ENCODE data around the gene CRIP1. TPM values are rescaled to one million over a fixed set of nuclear protein-coding genes. Genes with fewer than 3 reads are reported as not detected.
A peak's percentile ranks its signal among the peaks of the same experiment; 100 is the strongest.

The CRIP1 gene
- total and polyA plus RNA-seq, 7 experiments from 2014 or later: 94.4 to 787 (median 303) TPM

- no peak for ATAC-seq
- CTCF ChIA-PET: interaction anchor here (2.0 to 4.3 kb wide), 5 partner anchors 7 to 118 kb away, joined by 10 to 94 read pairs (median 12); no protein-coding TSS in a partner anchor
Observed at GRCh38 chr14:105487986-105488777, 1.5 kb downstream of the CRIP1 start.

GRCh38 chr14:105488781-105489541, 2.3 kb downstream of the CRIP1 start:
- Mint-ChIP-seq H3K27me3 (no peaks in the 10 kb centered on the region), H3K4me1 (peaks cover 22 to 39% (median 33%) of the 10 kb centered on the region in 7 donors), H3K27ac (peak overlapping the region; percentile 91 to 99 (median 97)), H3K4me3 (peak overlapping the region; percentile 84 to 95 (median 88)), H3K36me3 (peaks cover 0 to 2% (median 0%) of the 10 kb centered on the region in 5 donors), H3K9me3 (no peaks in the 10 kb centered on the region)
- H3K27ac ChIP-seq (ENCODE audit: low read depth, low read length): peak overlapping the region; percentile 100
- ATAC-seq: no peak
- CTCF ChIA-PET: interaction anchor here (0.8 to 4.3 kb wide), 17 partner anchors 8 to 463 kb away, joined by 3 to 94 read pairs (median 5); partner anchors contain the start of gene TEX22
- peak overlapping the region; percentile 85 for H3K4me3 ChIP-seq (ENCODE audit: low read length)
- no peaks in the 10 kb centered on the region for H3K27me3 ChIP-seq (ENCODE audit: control insufficient read depth in 2 of 2, insufficient read depth in 2 of 2, low read length in 2 of 2)
- POLR2A ChIA-PET: interaction anchor here (0.6 to 4.1 kb wide), 16 partner anchors 8 to 694 kb away, joined by 3 to 80 read pairs (median 4); partner anchors contain the start of genes BRF1, CDCA4 and PACS2
- intact Hi-C loops (cut with micrococcal nuclease): loop anchor here in 1 of 2 donors (1.0 kb wide), 1 partner anchor 8 kb away; no protein-coding TSS in a partner anchor
- no peaks in the 10 kb centered on the region for H3K9me3 ChIP-seq (ENCODE audit: control insufficient read depth in 2 of 3, low read length in 3 of 3)
- no peaks in the 10 kb centered on the region for H3K36me3 ChIP-seq (ENCODE audit: control insufficient read depth in 2 of 3, insufficient read depth in 3 of 3, low read length in 3 of 3)
- peaks cover 34 to 41% of the 10 kb centered on the region in 2 donors for H3K4me1 ChIP-seq (ENCODE audit: control insufficient read depth in 2 of 2, insufficient read depth in 2 of 2, low read length in 2 of 2)
- DNase-seq: peak in 2 of 9 donors; percentile 12 to 25

More at GRCh38 chr14:105487986-105488777, 1.5 kb downstream of the CRIP1 start:
- H3K36me3 ChIP-seq (ENCODE audit: control insufficient read depth in 2 of 3, insufficient read depth in 3 of 3, low read length in 3 of 3): no peaks in the 10 kb centered on the region
- peak in 4 of 9 donors; percentile 16 to 55 (median 50) for DNase-seq
- H3K4me1 ChIP-seq (ENCODE audit: control insufficient read depth in 2 of 2, insufficient read depth in 2 of 2, low read length in 2 of 2): peaks cover 35 to 48% of the 10 kb centered on the region in 2 donors
- H3K4me3 ChIP-seq (ENCODE audit: low read length): peak overlapping the region; percentile 85
- H3K27me3 ChIP-seq (ENCODE audit: control insufficient read depth in 2 of 2, insufficient read depth in 2 of 2, low read length in 2 of 2): no peaks in the 10 kb centered on the region
- Mint-ChIP-seq H3K4me1 (peaks cover 22 to 38% (median 33%) of the 10 kb centered on the region in 7 donors), H3K27me3 (no peaks in the 10 kb centered on the region), H3K9me3 (no peaks in the 10 kb centered on the region), H3K27ac (peak overlapping the region; percentile 91 to 99 (median 95)), H3K36me3 (peaks cover 0 to 2% (median 0%) of the 10 kb centered on the region in 5 donors), H3K4me3 (peak overlapping the region; percentile 84 to 95 (median 88))
- H3K9me3 ChIP-seq (ENCODE audit: control insufficient read depth in 2 of 3, low read length in 3 of 3): no peaks in the 10 kb centered on the region
- intact Hi-C loops (cut with micrococcal nuclease): no loop called here
- POLR2A ChIA-PET: interaction anchor here (0.6 to 4.1 kb wide), 5 partner anchors 7 to 421 kb away, joined by 3 to 80 read pairs (median 4); partner anchors contain the start of gene PACS2
- peak overlapping the region; percentile 100 for H3K27ac ChIP-seq (ENCODE audit: low read depth, low read length)

- Mint-ChIP-seq H3K4me1 (peaks cover 16 to 31% (median 26%) of the 10 kb centered on the region in 7 donors), H3K36me3 (peaks cover 0 to 2% (median 0%) of the 10 kb centered on the region in 5 donors), H3K27me3 (no peaks in the 10 kb centered on the region), H3K4me3 (peak overlapping the region; percentile 79 to 95 (median 88)), H3K27ac (peak overlapping the region; percentile 91 to 99 (median 97)), H3K9me3 (no peaks in the 10 kb centered on the region)
- CTCF ChIA-PET: interaction anchor here (0.6 to 4.3 kb wide), 22 partner anchors 9 to 464 kb away, joined by 3 to 94 read pairs (median 5); partner anchors contain the start of gene TEX22
- peak overlapping the region; percentile 100 for H3K27ac ChIP-seq (ENCODE audit: low read depth, low read length)
- ATAC-seq: peak; percentile 12
- intact Hi-C loops (cut with micrococcal nuclease): loop anchor here (1.0 to 10.0 kb wide), 15 partner anchors 8 to 737 kb away; partner anchors contain the start of genes CRIP2 (in 2 of the 2), GPR132 (in 2 of the 2), BRF1 (in 1 of the 2) and CDCA4 (in 1 of the 2)
- peaks cover 26 to 33% of the 10 kb centered on the region in 2 donors for H3K4me1 ChIP-seq (ENCODE audit: control insufficient read depth in 2 of 2, insufficient read depth in 2 of 2, low read length in 2 of 2)
- no peaks in the 10 kb centered on the region for H3K27me3 ChIP-seq (ENCODE audit: control insufficient read depth in 2 of 2, insufficient read depth in 2 of 2, low read length in 2 of 2)
- DNase-seq: peak; percentile 75 to 91 (median 89)
- no peaks in the 10 kb centered on the region for H3K36me3 ChIP-seq (ENCODE audit: control insufficient read depth in 2 of 3, insufficient read depth in 3 of 3, low read length in 3 of 3)
- POLR2A ChIA-PET: interaction anchor here (0.7 to 4.1 kb wide), 16 partner anchors 8 to 695 kb away, joined by 3 to 80 read pairs (median 4); partner anchors contain the start of genes BRF1, CDCA4 and PACS2
- no peaks in the 10 kb centered on the region for H3K9me3 ChIP-seq (ENCODE audit: control insufficient read depth in 2 of 3, low read length in 3 of 3)
- H3K4me3 ChIP-seq (ENCODE audit: low read length): peak overlapping the region; percentile 85
Observed at GRCh38 chr14:105489542-105490266, 3.0 kb downstream of the CRIP1 start.

- Histone ChIP-seq H3K27ac (ENCODE audit: low read depth, low read length) (peak overlapping the region; percentile 100), H3K36me3 (ENCODE audit: control insufficient read depth in 2 of 3, insufficient read depth in 3 of 3, low read length in 3 of 3) (no peaks in the 10 kb centered on the region)
- ATAC-seq: no peak
Observed at GRCh38 chr14:105490267-105490571, 3.5 kb downstream of the CRIP1 start.

GRCh38 chr14:105490572-105491365, 4.1 kb downstream of the CRIP1 start, which contains the start of gene TEDC1:
Gene TEDC1 (plus strand): TSS chr14:105491246. CDS start chr14:105491376, 130 bp downstream.
- Mint-ChIP-seq H3K9me3 (no peaks in the 10 kb centered on the region), H3K4me3 (peak within 1 kb of the TSS; percentile 79 to 95 (median 86)), H3K36me3 (peaks cover 0 to 2% (median 0%) of the 10 kb centered on the region in 5 donors), H3K27me3 (no peaks in the 10 kb centered on the region), H3K27ac (peak within 1 kb of the TSS; percentile 84 to 99 (median 96)), H3K4me1 (peaks cover 5 to 24% (median 19%) of the 10 kb centered on the region in 7 donors)
- H3K27me3 ChIP-seq (ENCODE audit: control insufficient read depth in 2 of 2, insufficient read depth in 2 of 2, low read length in 2 of 2): no peaks in the 10 kb centered on the region
- H3K27ac ChIP-seq (ENCODE audit: low read depth, low read length): peak within 1 kb of the TSS; percentile 100
- peaks cover 16 to 24% of the 10 kb centered on the region in 2 donors for H3K4me1 ChIP-seq (ENCODE audit: control insufficient read depth in 2 of 2, insufficient read depth in 2 of 2, low read length in 2 of 2)
- ATAC-seq: peak; percentile 75
- POLR2A ChIA-PET: interaction anchor here (1.0 to 4.1 kb wide), 7 partner anchors 9 to 119 kb away, joined by 3 to 80 read pairs (median 7); no protein-coding TSS in a partner anchor
- DNase-seq: peak; percentile 96 to 100 (median 100)
- peak within 1 kb of the TSS; percentile 85 for H3K4me3 ChIP-seq (ENCODE audit: low read length)
- intact Hi-C loops (cut with micrococcal nuclease): loop anchor here (1.0 to 10.0 kb wide), 21 partner anchors 9 to 738 kb away; partner anchors contain the start of genes BRF1 (in 2 of the 2), CDCA4 (in 2 of the 2), CRIP2 (in 2 of the 2) and GPR132 (in 2 of the 2)
- H3K9me3 ChIP-seq (ENCODE audit: control insufficient read depth in 2 of 3, low read length in 3 of 3): no peaks in the 10 kb centered on the region
- CTCF ChIA-PET: interaction anchor here (1.1 to 4.3 kb wide), 14 partner anchors 10 to 127 kb away, joined by 3 to 94 read pairs (median 10); partner anchors contain the start of gene TEX22
- H3K36me3 ChIP-seq (ENCODE audit: control insufficient read depth in 2 of 3, insufficient read depth in 3 of 3, low read length in 3 of 3): no peaks in the 10 kb centered on the region

More at GRCh38 chr14:105490267-105490571, 3.5 kb downstream of the CRIP1 start:
- Histone ChIP-seq H3K4me1 (ENCODE audit: control insufficient read depth in 2 of 2, insufficient read depth in 2 of 2, low read length in 2 of 2) (peaks cover 22 to 28% of the 10 kb centered on the region in 2 donors), H3K9me3 (ENCODE audit: control insufficient read depth in 2 of 3, low read length in 3 of 3) (no peaks in the 10 kb centered on the region), H3K27me3 (ENCODE audit: control insufficient read depth in 2 of 2, insufficient read depth in 2 of 2, low read length in 2 of 2) (no peaks in the 10 kb centered on the region), H3K4me3 (ENCODE audit: low read length) (peak overlapping the region; percentile 85)
- CTCF ChIA-PET: interaction anchor here (0.6 to 4.3 kb wide), 20 partner anchors 10 to 464 kb away, joined by 3 to 94 read pairs (median 5); partner anchors contain the start of gene TEX22
- POLR2A ChIA-PET: interaction anchor here (0.9 to 4.1 kb wide), 12 partner anchors 9 to 469 kb away, joined by 3 to 80 read pairs (median 4); partner anchors contain the start of gene CDCA4
- Mint-ChIP-seq H3K36me3 (peaks cover 0 to 2% (median 0%) of the 10 kb centered on the region in 5 donors), H3K27ac (peak overlapping the region in 5 of 9 donors; percentile 94 to 99 (median 97)), H3K4me3 (peak overlapping the region in 7 of 10 donors; percentile 84 to 95 (median 87)), H3K9me3 (no peaks in the 10 kb centered on the region), H3K4me1 (peaks cover 11 to 26% (median 23%) of the 10 kb centered on the region in 7 donors), H3K27me3 (no peaks in the 10 kb centered on the region)
- intact Hi-C loops (cut with micrococcal nuclease): loop anchor here (1.0 to 10.0 kb wide), 15 partner anchors 9 to 737 kb away; partner anchors contain the start of genes CRIP2 (in 2 of the 2), GPR132 (in 2 of the 2), BRF1 (in 1 of the 2) and CDCA4 (in 1 of the 2)
- peak in 1 of 9 donors; percentile 65 for DNase-seq

All from naive thymus-derived CD4-positive, alpha-beta T cell (primary cell).